Colon (tissue), 2 donors: ENCODE data around the gene AIFM2.
"Not testable (repeated sequence)": the region's sequence is repeated elsewhere in the genome, so short reads cannot be mapped to it uniquely, and the experiment has no call there.

ENCODE experiments used
- FAIRE-seq: peaks from 2 replicates; lab custom pipeline; 2012; peaks lifted over from hg19 to GRCh38; lab: Jason Lieb, UNC
- donor health status: control.
- donor health status: control.

AIFM2 gene

GRCh38 chr10:70145666-70146488, 13.3 kb upstream of the AIFM2 start:
- no peak for FAIRE-seq

- FAIRE-seq, result no peak
These were observed 12.6 kb upstream of the AIFM2 start for GRCh38 chr10:70145166-70145665.

- FAIRE-seq, result no peak
These were observed 11.9 kb upstream of the AIFM2 start for GRCh38 chr10:70144372-70145110.

DNA sequence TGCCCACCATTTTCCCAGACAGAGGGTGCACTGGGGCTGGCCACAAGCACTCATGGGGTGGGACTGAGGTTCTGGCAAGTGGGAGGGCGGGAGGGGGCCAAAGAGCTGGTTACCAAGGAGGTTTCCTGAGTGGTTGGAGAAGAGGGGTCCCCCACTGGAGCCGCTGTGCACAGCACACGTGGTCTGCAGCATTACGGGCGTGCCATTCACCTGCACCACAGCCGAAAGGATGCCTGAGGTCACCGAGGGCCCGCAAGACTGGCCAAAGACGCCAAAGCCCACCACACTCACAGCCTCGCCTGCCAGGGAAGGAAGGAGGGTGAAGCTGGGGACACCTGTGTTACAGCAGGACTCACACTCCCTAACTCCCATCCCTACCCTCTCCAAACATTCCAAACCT, 9.9 kb upstream of the AIFM2 start:
- no peak for FAIRE-seq

- no peak for FAIRE-seq
These were observed 7.7 kb upstream of the AIFM2 start for GRCh38 chr10:70140297-70140696.

- FAIRE-seq, result no peak
These were observed 7.3 kb upstream of the AIFM2 start for GRCh38 chr10:70139997-70140250.

- no peak for FAIRE-seq
These were observed 6.7 kb upstream of the AIFM2 start for GRCh38 chr10:70139151-70139996.

DNA sequence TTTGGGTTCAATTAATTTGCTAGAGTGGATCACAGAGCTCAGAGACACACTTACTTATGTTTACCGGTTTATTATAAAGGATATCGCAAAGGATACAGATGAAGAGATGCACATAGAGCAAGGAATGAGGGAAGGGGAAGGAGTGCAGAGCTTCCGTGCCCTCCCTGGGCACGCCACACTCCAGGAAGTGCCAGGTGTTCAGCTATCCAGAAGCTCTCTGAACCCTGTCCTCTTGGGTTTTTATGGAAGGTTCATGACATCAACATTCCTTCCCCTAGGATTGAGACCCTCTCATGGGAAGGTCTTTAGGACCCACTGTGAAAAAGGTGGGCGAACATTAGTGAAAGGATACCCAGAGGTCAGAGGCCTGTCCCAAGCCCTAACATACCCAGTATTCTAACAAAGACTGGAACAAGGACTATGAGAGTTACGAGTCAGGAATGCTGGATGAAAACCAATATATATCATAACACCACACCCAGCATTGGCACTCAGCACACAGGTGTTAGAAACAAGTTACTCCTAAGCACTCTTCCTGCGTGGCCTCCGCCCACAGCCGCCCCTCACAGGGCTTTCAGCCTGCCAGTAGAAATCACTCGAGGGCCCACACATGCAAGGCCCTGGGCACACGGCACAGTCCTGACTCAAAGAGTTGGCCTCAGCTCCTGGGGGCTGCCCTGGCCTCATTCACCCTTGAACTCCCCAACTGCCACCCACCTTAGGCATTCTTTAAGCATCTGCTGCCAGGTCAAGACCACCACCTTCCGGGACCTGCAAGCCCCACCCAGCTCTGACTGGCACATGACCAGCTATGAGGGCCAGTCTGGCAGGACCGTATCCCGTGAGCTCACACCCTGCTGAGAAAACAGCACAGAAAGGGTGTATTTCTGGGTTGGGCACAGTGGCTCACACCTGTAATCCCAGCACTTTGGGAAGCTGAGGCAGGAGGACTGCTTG, 5.6 kb upstream of the AIFM2 start:
- FAIRE-seq, result no peak

DNA sequence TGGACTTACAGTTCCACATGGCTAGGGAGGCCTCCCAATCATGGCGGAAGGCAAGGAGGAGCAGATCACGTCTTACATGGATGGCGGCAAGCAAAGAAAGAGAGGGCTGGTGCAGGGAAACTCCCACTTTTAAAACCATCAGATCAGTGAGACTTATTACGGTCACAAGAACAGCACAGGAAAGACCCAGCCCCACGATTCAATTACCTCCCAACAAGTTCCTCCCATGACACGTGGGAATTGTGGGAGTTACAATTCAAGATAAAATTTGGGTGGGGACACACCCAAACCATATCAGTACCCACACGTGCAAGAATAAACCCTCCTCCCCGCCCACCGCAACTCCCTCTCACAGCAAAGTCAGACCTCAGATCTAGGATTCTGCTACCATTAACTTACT, 4.5 kb upstream of the AIFM2 start:
- no peak for FAIRE-seq

DNA sequence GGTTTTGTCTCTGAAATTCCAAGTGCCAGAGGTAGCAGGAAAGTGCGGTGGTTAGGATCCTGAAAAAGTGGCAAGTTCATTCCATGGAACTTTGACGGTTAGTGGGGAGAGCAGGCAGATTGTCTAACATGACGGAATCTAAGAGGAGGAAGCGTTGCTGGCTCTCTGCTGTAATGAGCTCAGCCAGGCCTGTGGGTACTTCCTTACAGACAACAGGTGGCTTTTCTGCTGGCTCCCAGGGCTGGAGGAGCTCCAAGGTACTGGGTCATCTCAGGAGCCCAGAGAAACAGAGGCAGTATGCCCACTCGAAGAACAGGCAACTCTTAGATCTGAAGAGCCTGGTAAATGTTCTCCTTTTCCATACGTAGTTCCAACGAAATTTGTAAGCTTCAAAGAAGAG, 3.1 kb upstream of the AIFM2 start:
- no peak for FAIRE-seq

DNA sequence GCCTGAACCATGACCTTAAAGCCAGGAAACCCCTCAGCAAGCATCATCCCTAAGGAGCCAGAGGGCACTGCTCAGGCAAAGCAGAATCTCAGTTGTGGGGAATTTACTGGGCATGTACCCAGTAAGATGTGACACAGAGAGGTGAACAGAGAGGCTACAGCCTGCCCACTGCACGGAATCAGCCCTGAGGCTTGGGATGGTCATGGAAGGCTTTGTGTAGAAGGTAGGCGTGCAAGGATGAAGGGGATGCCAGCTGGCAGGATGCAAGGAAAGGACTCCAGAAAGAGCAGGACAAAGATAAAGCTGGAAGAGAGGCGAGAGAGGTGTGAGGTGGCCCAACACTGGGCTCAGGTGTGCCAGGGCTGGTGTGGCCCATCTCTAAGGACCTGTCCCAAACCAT, 2.4 kb upstream of the AIFM2 start:
- FAIRE-seq, result no peak

- FAIRE-seq, result no peak
These were observed 1.1 kb downstream of the AIFM2 start for GRCh38 chr10:70131560-70131937.

DNA sequence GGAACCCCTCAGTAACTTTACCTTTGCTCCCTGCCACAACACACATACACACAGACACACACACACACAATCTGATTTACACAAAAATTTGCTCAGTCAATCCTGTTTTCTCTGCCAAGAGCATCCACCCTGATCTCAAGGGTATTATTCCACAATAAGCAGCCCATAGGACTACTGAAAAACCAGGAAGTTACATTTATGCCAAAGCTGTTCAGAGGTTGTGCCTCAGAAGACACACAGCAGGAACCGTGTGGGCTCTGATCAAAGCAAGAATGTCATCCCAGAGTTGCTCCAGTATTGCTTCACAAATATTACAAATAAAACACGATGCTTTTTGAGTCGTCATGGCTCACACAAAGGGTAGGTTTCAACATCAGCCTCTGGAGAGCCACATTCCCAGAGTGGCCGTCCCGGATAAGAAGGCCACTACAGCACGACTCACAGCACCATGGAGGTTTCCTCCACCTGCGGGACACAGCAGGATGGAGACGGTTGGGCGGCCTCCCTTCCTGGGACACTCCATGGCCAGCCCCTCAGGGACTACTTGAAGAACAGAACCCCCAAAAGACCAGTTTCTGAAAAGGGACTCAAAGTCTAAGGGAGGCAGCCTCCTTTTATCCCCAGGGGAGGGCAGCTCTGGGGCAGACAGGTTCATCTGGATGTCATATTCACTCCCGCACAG, 1.6 kb downstream of the AIFM2 start:
- FAIRE-seq, result no peak

GRCh38 chr10:70126700-70127395, 5.8 kb downstream of the AIFM2 start:
- no peak for FAIRE-seq

DNA sequence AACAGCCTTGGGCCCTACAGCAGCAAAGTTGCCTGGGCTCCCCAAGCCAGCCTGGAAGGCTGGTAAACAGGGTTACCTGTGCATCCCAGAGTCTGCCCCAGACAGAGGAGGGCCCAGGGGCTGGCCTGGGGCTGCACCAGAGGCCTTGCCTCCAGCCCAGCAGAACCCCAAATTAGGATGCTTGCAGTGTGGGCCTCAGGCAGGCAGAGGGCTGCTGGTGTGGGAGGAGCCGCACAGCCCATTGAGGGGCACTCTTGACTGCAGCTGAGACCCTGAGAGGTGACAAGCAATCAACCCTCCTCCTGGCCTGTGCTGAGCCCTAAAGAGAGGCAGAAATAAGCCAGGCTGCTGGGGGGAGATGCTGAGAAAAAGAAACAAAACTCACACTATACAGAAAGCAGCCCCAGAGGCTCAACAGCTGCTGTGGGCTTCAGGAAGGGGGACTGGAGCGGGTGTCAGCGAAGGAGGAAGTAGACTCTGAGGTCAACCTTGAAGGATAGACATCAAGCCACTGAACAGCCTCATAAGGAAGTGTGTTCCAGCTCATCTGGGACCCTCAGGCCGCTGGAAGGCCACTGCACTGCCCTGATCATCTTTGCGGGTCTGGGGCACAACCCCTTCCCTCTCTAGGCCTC, 6.6 kb downstream of the AIFM2 start:
- no peak for FAIRE-seq

DNA sequence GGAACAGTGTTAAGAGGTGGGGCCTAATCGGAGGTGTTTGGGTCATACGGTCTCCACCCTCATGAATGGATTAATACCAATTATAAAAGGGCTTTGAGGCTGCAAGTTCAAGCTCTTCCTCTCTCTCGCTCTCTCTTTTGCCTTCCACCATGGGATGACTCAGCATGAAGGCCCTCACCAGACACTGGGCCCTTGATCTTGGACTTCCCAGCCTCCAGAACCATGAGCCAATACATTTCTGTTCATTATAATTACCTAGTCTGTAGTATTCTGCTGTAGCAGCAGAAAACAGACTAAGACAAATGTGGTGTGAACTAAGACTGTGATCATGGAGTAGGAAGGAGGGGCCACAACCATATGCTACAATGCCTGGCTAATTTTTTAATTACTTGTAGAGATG, 7.7 kb downstream of the AIFM2 start:
- FAIRE-seq, result no peak

DNA sequence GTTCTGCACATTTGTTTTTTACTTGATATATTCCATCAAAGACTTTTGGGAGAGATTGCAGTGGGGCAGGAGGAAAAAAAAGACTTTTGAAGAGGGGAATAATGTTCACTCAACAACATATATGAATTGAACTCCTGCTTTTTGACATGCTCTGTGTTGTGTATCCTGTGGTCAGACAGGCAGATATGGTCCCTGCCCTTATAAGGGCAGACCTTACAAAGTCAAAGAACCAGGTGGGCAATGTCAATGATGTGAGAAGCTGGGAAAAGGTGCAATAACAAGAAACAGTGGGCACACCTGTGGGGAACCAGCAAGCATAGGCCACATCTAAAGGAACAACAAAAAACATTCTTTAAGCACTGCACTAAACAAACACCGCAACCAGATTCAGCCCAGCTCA, 8.2 kb downstream of the AIFM2 start:
- no peak for FAIRE-seq

DNA sequence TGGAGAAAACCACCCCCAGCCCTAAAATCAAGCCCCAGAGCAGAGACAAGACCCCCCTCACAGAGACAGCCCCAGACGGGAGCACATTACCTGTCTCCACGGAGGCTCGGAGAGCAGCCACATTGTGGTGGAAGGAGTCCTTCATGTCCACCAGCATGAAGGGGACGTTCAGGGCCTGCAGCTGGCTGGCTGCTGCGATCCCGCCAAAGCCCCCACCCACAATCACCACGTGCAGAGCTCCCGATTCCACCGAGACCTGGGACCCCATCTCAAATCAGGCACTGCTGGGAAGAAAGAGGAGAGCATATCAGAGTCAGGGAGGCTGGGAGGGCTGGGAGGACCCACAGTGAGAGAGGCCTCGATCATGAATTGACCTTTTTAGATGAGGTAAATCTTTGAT, 8.8 kb downstream of the AIFM2 start:
- FAIRE-seq, result no peak

- not testable (repeated sequence) for FAIRE-seq
These were observed 9.5 kb downstream of the AIFM2 start for GRCh38 chr10:70123166-70123565.

- no peak for FAIRE-seq
These were observed 9.9 kb downstream of the AIFM2 start for GRCh38 chr10:70122742-70123141.
